GM19397 (cell line): Measurements from ENCODE around the gene SPEM2.
A peak's percentile ranks its signal among the peaks of the same experiment; 100 is the strongest.

Experiments
- ATAC-seq: cut with Tn5 transposase; IDR thresholded peaks from one replicate; pipeline ENCODE4 v1.9.1; 2021; ENCODE audit warnings: mild to moderate bottlenecking, moderate library complexity; ENCODE audit not compliant: unreplicated experiment

SPEM2 gene

GRCh38 chr17:7403727-7403976 lies 21.8 kb upstream of the SPEM2 start:
- ATAC-seq: no peak

- peak; percentile 90 for ATAC-seq
Observed at GRCh38 chr17:7403977-7404736, 21.3 kb upstream of the SPEM2 start, which contains the start of gene TMEM256. TMEM256 (minus strand) TSS chr17:7404097; CDS start chr17:7404084, 13 bp downstream.

GRCh38 chr17:7404737-7405349 lies 20.6 kb upstream of the SPEM2 start:
- peak; percentile 18 for ATAC-seq

- ATAC-seq: no peak
Observed at GRCh38 chr17:7405350-7406234, 19.8 kb upstream of the SPEM2 start.

GRCh38 chr17:7406235-7406825 lies 19.1 kb upstream of the SPEM2 start:
- ATAC-seq: no peak

- ATAC-seq: no peak
Observed at GRCh38 chr17:7407082-7407481, 18.3 kb upstream of the SPEM2 start.

- no peak for ATAC-seq
Observed at GRCh38 chr17:7407485-7408251, 17.7 kb upstream of the SPEM2 start, which contains the start of gene NLGN2. NLGN2 (plus strand) TSS chr17:7407845; CDS start chr17:7408256, 411 bp downstream.

GRCh38 chr17:7408252-7408727 lies 17.1 kb upstream of the SPEM2 start:
- ATAC-seq: no peak

GRCh38 chr17:7408863-7409262 lies 16.6 kb upstream of the SPEM2 start:
- no peak for ATAC-seq

- no peak for ATAC-seq
Observed at GRCh38 chr17:7409716-7410115, 15.7 kb upstream of the SPEM2 start.

- ATAC-seq: no peak
Observed at GRCh38 chr17:7410634-7411426, 14.6 kb upstream of the SPEM2 start.

- ATAC-seq: no peak
Observed at GRCh38 chr17:7411427-7411750, 14.0 kb upstream of the SPEM2 start.

- no peak for ATAC-seq
Observed at GRCh38 chr17:7413346-7413985, 11.9 kb upstream of the SPEM2 start.

GRCh38 chr17:7414837-7415236 lies 10.6 kb upstream of the SPEM2 start:
- ATAC-seq: no peak

GRCh38 chr17:7415784-7416183 lies 9.6 kb upstream of the SPEM2 start:
- ATAC-seq: no peak

- ATAC-seq: no peak
Observed at GRCh38 chr17:7416323-7416722, 9.1 kb upstream of the SPEM2 start.

GRCh38 chr17:7417056-7417655 lies 8.3 kb upstream of the SPEM2 start:
- no peak for ATAC-seq

GRCh38 chr17:7418472-7419152 lies 6.8 kb upstream of the SPEM2 start:
- ATAC-seq: no peak
